ENCODE measurements around the gene EPG5.
"Not testable (repeated sequence)": the region's sequence is repeated elsewhere in the genome, so short reads cannot be mapped to it uniquely, and the experiment has no call there.

EPG5 gene

DNA sequence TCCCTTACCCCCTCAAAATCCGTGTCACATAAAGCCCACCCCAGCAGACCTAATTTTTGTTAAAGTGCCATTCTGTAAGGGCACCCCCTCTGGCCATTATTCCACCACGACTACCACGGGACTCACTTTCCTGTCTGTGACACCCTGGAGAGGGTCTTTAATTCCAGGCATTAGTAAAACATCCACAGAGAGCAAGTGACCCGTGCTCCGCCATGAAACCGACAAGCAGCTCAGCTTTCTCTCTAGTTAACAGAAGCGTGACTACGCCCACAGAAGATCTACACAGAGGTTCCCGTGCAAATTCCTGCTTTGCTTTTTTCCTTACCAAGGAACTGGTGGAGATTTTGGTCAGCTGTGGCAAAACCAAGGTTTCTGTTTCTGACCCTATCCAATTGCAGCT lies 137.3 kb downstream of the EPG5 start:
- ChIA-PET CTCF (interaction anchor here (0.9 to 1.9 kb wide), 4 partner anchors 8 to 140 kb away, joined by 3 to 6 read pairs (median 4); no protein-coding TSS in a partner anchor), POLR2A (interaction anchor here (0.6 kb wide), 1 partner anchor 63 kb away, joined by 3 read pairs; no protein-coding TSS in a partner anchor)
- H3K4me3 ChIP-seq (ENCODE audit: low read depth, low read length): no peak overlapping the region
- no peak for DNase-seq (ENCODE audit: low read depth, low spot score)
- TF ChIP-seq, protein P1, sequence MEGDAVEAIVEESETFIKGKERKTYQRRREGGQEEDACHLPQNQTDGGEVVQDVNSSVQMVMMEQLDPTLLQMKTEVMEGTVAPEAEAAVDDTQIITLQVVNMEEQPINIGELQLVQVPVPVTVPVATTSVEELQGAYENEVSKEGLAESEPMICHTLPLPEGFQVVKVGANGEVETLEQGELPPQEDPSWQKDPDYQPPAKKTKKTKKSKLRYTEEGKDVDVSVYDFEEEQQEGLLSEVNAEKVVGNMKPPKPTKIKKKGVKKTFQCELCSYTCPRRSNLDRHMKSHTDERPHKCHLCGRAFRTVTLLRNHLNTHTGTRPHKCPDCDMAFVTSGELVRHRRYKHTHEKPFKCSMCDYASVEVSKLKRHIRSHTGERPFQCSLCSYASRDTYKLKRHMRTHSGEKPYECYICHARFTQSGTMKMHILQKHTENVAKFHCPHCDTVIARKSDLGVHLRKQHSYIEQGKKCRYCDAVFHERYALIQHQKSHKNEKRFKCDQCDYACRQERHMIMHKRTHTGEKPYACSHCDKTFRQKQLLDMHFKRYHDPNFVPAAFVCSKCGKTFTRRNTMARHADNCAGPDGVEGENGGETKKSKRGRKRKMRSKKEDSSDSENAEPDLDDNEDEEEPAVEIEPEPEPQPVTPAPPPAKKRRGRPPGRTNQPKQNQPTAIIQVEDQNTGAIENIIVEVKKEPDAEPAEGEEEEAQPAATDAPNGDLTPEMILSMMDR (IDR thresholded peaks at IDR 0.05; ENCODE audit: insufficient read depth, low read length, missing control alignments): no peak

- TF ChIP-seq, protein P1 (IDR thresholded peaks at IDR 0.05; ENCODE audit: insufficient read depth, low read length, missing control alignments): no peak
- no peak overlapping the region for H3K4me3 ChIP-seq (ENCODE audit: low read depth, low read length)
- CTCF ChIA-PET: interaction anchor here (0.9 to 1.9 kb wide), 4 partner anchors 8 to 139 kb away, joined by 3 to 6 read pairs (median 4); no protein-coding TSS in a partner anchor
- POLR2A ChIA-PET: interaction anchor here (1.1 kb wide), 1 partner anchor 28 kb away, joined by 3 read pairs; no protein-coding TSS in a partner anchor
- no peak for DNase-seq (ENCODE audit: low read depth, low spot score)
These were observed 138.0 kb downstream of the EPG5 start for GRCh38 chr18:45828917-45829811.

DNA sequence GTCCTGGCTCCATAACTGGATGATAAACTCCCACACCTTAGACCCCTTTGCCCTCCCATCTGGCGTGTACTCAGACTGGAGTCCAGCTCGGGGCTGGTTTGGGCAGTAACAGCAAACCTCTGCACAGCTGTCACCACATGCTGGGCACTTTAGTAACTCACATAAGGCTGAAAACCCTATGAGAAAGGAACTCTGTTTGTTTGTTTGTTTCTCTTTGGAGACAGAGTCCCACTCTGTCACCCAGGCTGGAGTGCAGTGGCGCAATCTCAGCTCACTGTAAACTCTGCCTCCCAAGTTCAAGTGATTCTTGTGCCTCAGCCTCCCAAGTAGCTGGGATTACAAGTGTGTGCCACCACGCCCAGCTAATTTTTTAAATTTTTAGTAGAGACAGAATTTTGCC lies 140.4 kb downstream of the EPG5 start:
- H3K4me3 ChIP-seq (ENCODE audit: low read depth, low read length); POLR2A ChIA-PET; DNase-seq (ENCODE audit: low read depth, low spot score): not testable (repeated sequence)
- CTCF ChIA-PET: interaction anchor here (1.2 kb wide), 1 partner anchor 135 kb away, joined by 3 read pairs; no protein-coding TSS in a partner anchor

GRCh38 chr18:45826084-45826483 lies 141.0 kb downstream of the EPG5 start:
- ChIA-PET POLR2A (no interaction called here), CTCF (interaction anchor here (1.2 kb wide), 1 partner anchor 134 kb away, joined by 3 read pairs; no protein-coding TSS in a partner anchor)
- TF ChIP-seq, protein P1 (IDR thresholded peaks at IDR 0.05; ENCODE audit: insufficient read depth, low read length, missing control alignments): no peak
- DNase-seq (ENCODE audit: low read depth, low spot score): no peak
- no peak overlapping the region for H3K4me3 ChIP-seq (ENCODE audit: low read depth, low read length)

DNA sequence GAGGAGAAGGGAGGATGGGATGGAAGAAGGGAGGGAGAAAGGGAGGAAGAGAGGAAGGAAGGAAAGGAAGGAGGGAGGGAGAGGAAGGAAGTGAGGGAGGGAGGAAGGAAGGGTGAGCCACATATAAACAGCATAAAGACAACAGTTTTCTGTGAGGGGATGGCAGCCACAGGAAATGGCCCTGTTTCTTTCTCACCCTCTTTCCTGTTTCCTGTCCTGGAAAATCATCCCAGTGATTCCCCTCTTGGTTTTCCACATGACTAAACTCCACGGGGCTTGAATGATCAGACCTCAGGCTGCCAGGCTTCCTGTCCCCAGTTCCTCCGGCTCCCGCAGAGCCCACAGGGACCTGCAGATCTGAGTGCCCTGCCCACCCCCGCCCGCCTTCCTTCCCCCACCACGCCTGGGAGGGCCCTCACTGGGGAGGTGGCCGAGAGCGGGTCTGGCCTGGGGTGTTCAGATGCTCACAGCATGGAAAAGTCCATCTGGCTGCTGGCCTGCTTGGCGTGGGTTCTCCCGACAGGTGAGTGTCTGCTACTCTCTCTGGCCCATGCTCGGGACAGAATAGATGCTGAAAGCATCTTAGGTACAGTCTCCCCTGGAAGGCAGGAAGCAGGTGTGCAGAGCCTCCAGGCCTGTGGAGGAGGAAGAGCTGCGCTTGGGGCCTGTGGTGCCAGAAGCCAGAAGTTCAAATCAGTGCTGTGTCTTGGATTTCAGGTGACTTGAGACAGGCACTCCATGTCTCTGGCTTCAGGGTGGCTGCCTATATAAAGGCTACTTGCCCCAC lies 141.7 kb downstream of the EPG5 start, which contains the start of gene SIGLEC15:
Gene SIGLEC15, plus strand, starts transcription at position 418 of the 787 bp plus-strand sequence. Its CDS starts 54 bp downstream, at position 472.
- H3K4me3 ChIP-seq (ENCODE audit: low read depth, low read length): no peak within 1 kb of the TSS
- CTCF ChIA-PET: interaction anchor here (1.2 kb wide), 1 partner anchor 134 kb away, joined by 3 read pairs; no protein-coding TSS in a partner anchor
- POLR2A ChIA-PET: no interaction called here
- TF ChIP-seq, protein P1 (IDR thresholded peaks at IDR 0.05; ENCODE audit: insufficient read depth, low read length, missing control alignments): no peak
- no peak for DNase-seq (ENCODE audit: low read depth, low spot score)

- CTCF ChIA-PET: interaction anchor here (0.9 to 1.3 kb wide), 3 partner anchors 18 to 129 kb away, joined by 3 read pairs; no protein-coding TSS in a partner anchor
- no peak overlapping the region for H3K4me3 ChIP-seq (ENCODE audit: low read depth, low read length)
- POLR2A ChIA-PET: no interaction called here
- no peak for DNase-seq (ENCODE audit: low read depth, low spot score)
- TF ChIP-seq, protein P1 (IDR thresholded peaks at IDR 0.05; ENCODE audit: insufficient read depth, low read length, missing control alignments): no peak
These were observed 145.4 kb downstream of the EPG5 start for GRCh38 chr18:45821711-45822110.

Data from AG04449 (cell line).